SK-N-MC (cell line): ENCODE measurements around the gene RHOT1.

Experiments used
- EZH2 ChIP-seq: fragments of 200-600 bp; sonication (generic); IDR thresholded peaks from one replicate; pipeline ENCODE4 v1.6.1; 2017; ENCODE audit warnings: antibody characterized with exemption
- POLR2AphosphoS5 ChIP-seq: IDR thresholded peaks from 2 replicates; pipeline ENCODE4 v1.6.1; 2012; ENCODE audit warnings: mild to moderate bottlenecking, low read depth, low read length, borderline replicate concordance

- TF ChIP-seq POLR2AphosphoS5 (no peak), EZH2 (no peak)
Observed at GRCh38 chr17:32187271-32187670, 45.0 kb downstream of the RHOT1 start.
